Thyroid gland (tissue), 4 donors: ENCODE results near the gene MRRF. TPM values are rescaled to one million over a fixed set of nuclear protein-coding genes. Genes with fewer than 3 reads are reported as not detected.

Experiments used
- DNase-seq, 2 donors: peaks; one replicate each; pipeline ENCODE4 v3.0.0-alpha.2; 2019
- H3K27ac ChIP-seq, 3 donors: fragments of 200-600 bp; sonication (generic); 1 replicate in 2 of 3; 2 replicates in 1 of 3; pipeline ENCODE4 v1.5.1; 2016 to 2019; ENCODE audit warnings: mild to moderate bottlenecking in 1 of 3, moderate library complexity in 1 of 3
- H3K27me3 ChIP-seq: fragments of 200-600 bp; sonication (generic); one replicate; pipeline ENCODE4 v1.5.1; 2019
- H3K36me3 ChIP-seq, 2 donors: fragments of 200-600 bp; sonication (generic); one replicate each; pipeline ENCODE4 v1.5.1; 2016 to 2019
- H3K4me1 ChIP-seq, 2 donors: fragments of 200-600 bp; sonication (generic); one replicate each; pipeline ENCODE4 v1.5.1; 2017 to 2019
- H3K4me3 ChIP-seq, 3 donors: fragments of 200-600 bp; sonication (generic); replicated peaks in 1 of 3; 1 replicate in 2 of 3; 2 replicates in 1 of 3; pipeline ENCODE4 v1.5.1; 2016; ENCODE audit warnings: mild to moderate bottlenecking in 1 of 3
- H3K9me3 ChIP-seq: fragments of 200-600 bp; sonication (generic); one replicate; pipeline ENCODE4 v1.5.1; 2017
- CTCF ChIP-seq, 6 experiments: fragments of 200-600 bp in 3 of 6; fragments of 450-650 bp in 3 of 6; sonication (generic) in 3 of 6; IDR thresholded peaks; one replicate each; pipeline ENCODE4 v1.5.1; 2016 to 2019; ENCODE audit warnings: antibody characterized with exemption in 6 of 6, mild to moderate bottlenecking in 2 of 6, inconsistent platforms in 1 of 6, moderate library complexity in 1 of 6
- POLR2A ChIP-seq, 2 donors: fragments of 450-650 bp; IDR thresholded peaks; one replicate each; pipeline ENCODE4 v1.6.1; 2017; ENCODE audit warnings: antibody characterized with exemption in 2 of 2, mild to moderate bottlenecking in 2 of 2, moderate library complexity in 1 of 2
- WGBS, 2 donors: methylation state at CpG; one replicate each; pipeline ENCODE4 v1.1.5; 2017; 5-methylcytosine and 5-hydroxymethylcytosine counted together
- intact Hi-C: fragments of 100-400 bp; cut with DNase I; formaldehyde crosslinking; loops from one replicate; pipeline ENCODE4 v1.15.1; 2023
- total RNA-seq, 4 donors: library from RNA; depleted of rRNA; stranded (reverse); fragments of >200 nt; gene quantifications; one replicate each; pipeline ENCODE4 v1.2.3, GENCODE V29; 2016

The MRRF gene
- total RNA-seq, 4 donors from 2014 or later, result 40.9 to 56.0 (median 52.0) TPM

- no peak overlapping the region for H3K4me3 ChIP-seq
- TF ChIP-seq POLR2A (IDR thresholded peaks at IDR 0.05) (no peak), CTCF (IDR thresholded peaks at IDR 0.05) (no peak)
- no peaks in the 10 kb centered on the region for H3K4me1 ChIP-seq
- no peaks in the 10 kb centered on the region for H3K36me3 ChIP-seq
- no peak overlapping the region for H3K27ac ChIP-seq
- intact Hi-C loops, result no loop called here
- no peaks in the 10 kb centered on the region for H3K27me3 ChIP-seq
- no peak for DNase-seq
- WGBS, 2 donors, result 53 to 59% methylated on average over 7 of the region's 7 CpGs
- no peaks in the 10 kb centered on the region for H3K9me3 ChIP-seq
Measured at GRCh38 chr9:122332644-122333043, 68.0 kb downstream of the MRRF start.

- intact Hi-C loops, result no loop called here
- TF ChIP-seq POLR2A (IDR thresholded peaks at IDR 0.05), result no peak
- TF ChIP-seq CTCF (IDR thresholded peaks at IDR 0.05), result no peak
Measured at GRCh38 chr9:122333169-122333808, 68.6 kb downstream of the MRRF start.

GRCh38 chr9:122334916-122335315 is 70.2 kb downstream of the MRRF start:
- Histone ChIP-seq H3K27ac (no peak overlapping the region), H3K27me3 (no peaks in the 10 kb centered on the region), H3K4me1 (no peaks in the 10 kb centered on the region), H3K36me3 (no peaks in the 10 kb centered on the region), H3K9me3 (no peaks in the 10 kb centered on the region), H3K4me3 (no peak overlapping the region)
- WGBS, 2 donors, result 79 to 84% methylated on average over 4 of the region's 4 CpGs
- no peak for DNase-seq
- TF ChIP-seq POLR2A (IDR thresholded peaks at IDR 0.05) (no peak), CTCF (IDR thresholded peaks at IDR 0.05) (no peak)
- intact Hi-C loops, result no loop called here

More at GRCh38 chr9:122333169-122333808, 68.6 kb downstream of the MRRF start:
- H3K27me3 ChIP-seq, result no peaks in the 10 kb centered on the region
- no peaks in the 10 kb centered on the region for H3K36me3 ChIP-seq
- no peak overlapping the region for H3K4me3 ChIP-seq
- WGBS, 2 donors, result 63 to 70% methylated on average over 10 of the region's 10 CpGs
- H3K27ac ChIP-seq, result no peak overlapping the region
- H3K9me3 ChIP-seq, result no peaks in the 10 kb centered on the region
- H3K4me1 ChIP-seq, result no peaks in the 10 kb centered on the region
- DNase-seq, result no peak

- Histone ChIP-seq H3K4me1 (no peaks in the 10 kb centered on the region), H3K27me3 (no peaks in the 10 kb centered on the region), H3K4me3 (no peak overlapping the region), H3K27ac (no peak overlapping the region), H3K36me3 (no peaks in the 10 kb centered on the region), H3K9me3 (no peaks in the 10 kb centered on the region)
- intact Hi-C loops, result no loop called here
- DNase-seq, result no peak
- no peak for TF ChIP-seq POLR2A (IDR thresholded peaks at IDR 0.05)
- no peak for TF ChIP-seq CTCF (IDR thresholded peaks at IDR 0.05)
- 92 to 94% methylated on average over 5 of the region's 5 CpGs for WGBS, 2 donors
Measured at GRCh38 chr9:122336189-122336588, 71.5 kb downstream of the MRRF start.

- Histone ChIP-seq H3K27me3 (no peaks in the 10 kb centered on the region), H3K27ac (no peak overlapping the region), H3K36me3 (no peaks in the 10 kb centered on the region), H3K4me1 (no peaks in the 10 kb centered on the region), H3K4me3 (no peak overlapping the region), H3K9me3 (no peaks in the 10 kb centered on the region)
- DNase-seq, result no peak
- intact Hi-C loops, result no loop called here
- TF ChIP-seq POLR2A (IDR thresholded peaks at IDR 0.05) (no peak), CTCF (IDR thresholded peaks at IDR 0.05) (no peak)
- 28 to 44% methylated on average over 25 to 26 of the region's 26 CpGs for WGBS, 2 donors
Measured at GRCh38 chr9:122336866-122337555, 72.3 kb downstream of the MRRF start.
